ACC112 (cell line): ENCODE measurements around the gene ASF1A.
A peak's percentile ranks its signal among the peaks of the same experiment; 100 is the strongest.

Experiments used
- H2AFZ ChIP-seq: fragments of 200-600 bp; sonication (generic); one replicate; pipeline ENCODE4 v1.6.0; 2017; ENCODE audit warnings: antibody characterized with exemption, low read length; ENCODE audit not compliant: unreplicated experiment
- H3K27ac ChIP-seq: fragments of 200-600 bp; sonication (generic); 2 replicates; pipeline ENCODE4 v1.5.1; 2014; ENCODE audit warnings: low read depth, mild to moderate bottlenecking, antibody characterized with exemption, low read length, moderate library complexity
- H3K27me3 ChIP-seq: fragments of 200-600 bp; sonication (generic); 2 replicates; pipeline ENCODE4 v1.6.1; 2014; ENCODE audit warnings: mild to moderate bottlenecking, antibody characterized with exemption, low read length, moderate library complexity, mixed read lengths; ENCODE audit not compliant: insufficient read depth
- H3K36me3 ChIP-seq: fragments of 200-600 bp; sonication (generic); 2 replicates; pipeline ENCODE4 v1.6.1; 2016; ENCODE audit warnings: mild to moderate bottlenecking, antibody characterized with exemption, low read length, moderate library complexity, mixed read lengths; ENCODE audit not compliant: insufficient read depth
- H3K4me1 ChIP-seq: fragments of 200-600 bp; sonication (generic); one replicate; pipeline ENCODE4 v1.6.1; 2016; ENCODE audit warnings: low read length, mixed read lengths; ENCODE audit not compliant: insufficient read depth, unreplicated experiment, control insufficient read depth
- H3K4me3 ChIP-seq: fragments of 200-600 bp; sonication (generic); 2 replicates; pipeline ENCODE4 v1.5.1; 2014; ENCODE audit warnings: mild to moderate bottlenecking, low read depth, low read length
- H3K79me2 ChIP-seq: fragments of 200-600 bp; sonication (generic); one replicate; pipeline ENCODE4 v1.6.0; 2016; ENCODE audit warnings: low read length; ENCODE audit not compliant: control insufficient read depth, unreplicated experiment, insufficient read depth

ASF1A gene

DNA sequence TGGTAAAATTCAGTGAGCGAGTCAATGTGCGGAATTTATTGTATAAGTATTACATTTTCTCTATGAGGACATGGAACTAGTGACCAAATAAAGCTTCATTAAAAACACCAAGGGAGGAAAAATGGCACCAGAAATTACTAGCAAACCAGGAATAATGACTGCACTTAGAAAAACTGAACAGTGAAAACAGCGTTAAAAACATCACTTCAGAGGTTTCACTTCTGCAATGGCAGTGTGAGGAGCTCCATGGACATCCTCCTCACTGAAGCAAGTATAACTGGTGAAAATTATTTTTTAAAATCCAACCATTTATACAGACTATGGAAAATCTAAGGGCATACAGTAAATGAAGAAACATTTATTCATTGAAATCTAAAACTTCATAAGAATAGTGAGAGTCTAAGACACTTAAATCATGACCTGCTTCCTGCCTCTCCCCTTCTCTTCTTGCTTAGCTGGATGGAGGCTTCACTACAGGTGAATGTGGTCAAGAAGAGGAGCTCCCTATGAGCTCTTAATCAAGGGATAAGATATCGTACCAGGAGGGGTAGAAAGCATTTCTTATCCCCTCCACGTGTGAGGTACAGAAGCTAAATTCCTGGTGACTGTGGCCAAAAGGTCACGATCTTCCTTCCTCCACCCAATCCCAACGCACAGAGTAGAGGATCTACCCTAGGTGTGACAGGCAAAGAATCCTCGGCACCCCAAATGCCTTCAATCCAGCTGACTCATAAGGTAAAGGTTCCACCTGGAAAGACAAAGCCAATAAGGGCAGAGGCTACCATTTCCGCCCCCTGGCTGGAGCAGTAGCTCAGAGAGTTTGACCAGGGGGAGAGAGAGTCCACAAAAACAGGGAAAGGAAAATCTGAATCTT is 12.3 kb upstream of the ASF1A start:
- Histone ChIP-seq H3K4me1 (peaks cover 12% of the 10 kb centered on the region), H3K27ac (no peak overlapping the region), H3K36me3 (no peaks in the 10 kb centered on the region), H3K79me2 (peaks cover 23% of the 10 kb centered on the region), H2AFZ (no peak overlapping the region), H3K27me3 (no peaks in the 10 kb centered on the region), H3K4me3 (no peak overlapping the region)

DNA sequence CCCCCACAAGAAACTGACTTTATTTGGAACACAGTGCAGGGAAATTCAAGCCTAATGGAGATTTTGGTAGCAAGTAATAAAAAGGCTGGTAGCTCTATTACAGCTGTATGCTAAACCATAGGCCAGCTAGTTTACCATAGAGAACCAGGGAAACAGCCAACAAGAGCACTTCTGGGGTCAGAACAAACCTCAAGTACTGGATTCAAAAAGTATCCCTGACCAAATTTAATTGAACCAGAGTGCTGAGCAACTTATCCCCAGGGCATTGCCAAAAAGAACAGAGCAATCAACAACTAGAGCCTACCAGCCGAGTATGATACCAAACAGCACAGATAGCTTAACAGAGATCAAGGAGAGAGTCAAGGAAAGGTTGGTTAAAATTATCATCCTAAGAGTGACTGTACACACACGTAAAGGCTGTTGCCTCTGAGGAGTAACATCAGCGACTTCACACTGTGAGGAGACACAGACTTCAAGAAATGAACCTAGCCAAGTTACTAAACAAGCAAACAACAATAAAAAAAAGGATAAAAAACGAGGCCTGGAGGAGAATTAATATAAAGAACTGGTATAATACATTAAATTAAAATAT is 11.5 kb upstream of the ASF1A start:
- Histone ChIP-seq H3K27me3 (no peaks in the 10 kb centered on the region), H3K4me3 (no peak overlapping the region), H3K36me3 (no peaks in the 10 kb centered on the region), H3K27ac (no peak overlapping the region), H3K4me1 (peaks cover 5% of the 10 kb centered on the region), H2AFZ (no peak overlapping the region), H3K79me2 (peaks cover 28% of the 10 kb centered on the region)

DNA sequence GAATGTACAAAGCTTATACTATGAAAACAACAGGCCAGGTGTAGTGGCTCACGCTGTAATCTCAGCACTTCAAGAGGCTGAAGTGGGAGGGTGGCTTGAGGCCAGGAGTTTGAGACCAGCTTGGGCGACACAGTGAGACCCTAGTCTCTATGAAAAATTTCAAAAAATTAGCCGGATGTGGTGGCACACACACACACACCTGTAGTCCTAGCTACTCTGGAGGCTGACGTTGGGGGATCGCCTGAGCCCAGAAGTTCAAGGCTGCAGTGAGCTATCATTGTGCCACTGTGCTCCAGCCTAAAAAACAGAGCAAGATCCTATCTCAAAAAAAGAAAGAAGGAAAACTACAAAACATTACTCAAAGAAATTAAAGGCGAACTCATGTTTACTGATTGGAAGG is 7.3 kb upstream of the ASF1A start:
- Histone ChIP-seq H2AFZ (no peak overlapping the region), H3K4me1 (peaks cover 10% of the 10 kb centered on the region), H3K79me2 (peaks cover 39% of the 10 kb centered on the region)

DNA sequence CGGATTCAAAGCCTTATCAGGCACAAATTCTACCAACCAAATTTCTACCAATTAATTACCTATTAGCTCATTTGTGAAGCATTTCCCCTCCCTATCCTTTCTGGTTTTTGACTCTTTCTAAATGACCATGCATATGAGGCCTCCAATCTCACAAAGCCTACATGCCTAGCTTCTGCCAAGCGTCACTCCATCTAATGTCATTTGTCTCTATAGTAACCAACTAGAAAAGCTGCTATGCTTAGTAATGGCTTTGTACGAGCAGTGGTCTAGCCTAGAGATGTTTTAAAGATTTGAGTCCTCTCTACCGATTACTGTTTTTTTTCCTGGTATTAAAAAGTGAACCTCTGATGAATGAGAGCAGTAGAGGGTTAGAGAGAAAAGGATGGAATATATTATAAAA is 4.8 kb upstream of the ASF1A start:
- Histone ChIP-seq H3K27ac (no peak overlapping the region), H3K36me3 (no peaks in the 10 kb centered on the region), H3K27me3 (no peaks in the 10 kb centered on the region), H3K79me2 (peaks cover 38% of the 10 kb centered on the region), H3K4me1 (peaks cover 20% of the 10 kb centered on the region), H3K4me3 (no peak overlapping the region), H2AFZ (no peak overlapping the region)

More for the DNA sequence above, 7.3 kb upstream of the ASF1A start:
- Histone ChIP-seq H3K36me3 (no peaks in the 10 kb centered on the region), H3K4me3 (no peak overlapping the region), H3K27ac (no peak overlapping the region), H3K27me3 (no peaks in the 10 kb centered on the region)

DNA sequence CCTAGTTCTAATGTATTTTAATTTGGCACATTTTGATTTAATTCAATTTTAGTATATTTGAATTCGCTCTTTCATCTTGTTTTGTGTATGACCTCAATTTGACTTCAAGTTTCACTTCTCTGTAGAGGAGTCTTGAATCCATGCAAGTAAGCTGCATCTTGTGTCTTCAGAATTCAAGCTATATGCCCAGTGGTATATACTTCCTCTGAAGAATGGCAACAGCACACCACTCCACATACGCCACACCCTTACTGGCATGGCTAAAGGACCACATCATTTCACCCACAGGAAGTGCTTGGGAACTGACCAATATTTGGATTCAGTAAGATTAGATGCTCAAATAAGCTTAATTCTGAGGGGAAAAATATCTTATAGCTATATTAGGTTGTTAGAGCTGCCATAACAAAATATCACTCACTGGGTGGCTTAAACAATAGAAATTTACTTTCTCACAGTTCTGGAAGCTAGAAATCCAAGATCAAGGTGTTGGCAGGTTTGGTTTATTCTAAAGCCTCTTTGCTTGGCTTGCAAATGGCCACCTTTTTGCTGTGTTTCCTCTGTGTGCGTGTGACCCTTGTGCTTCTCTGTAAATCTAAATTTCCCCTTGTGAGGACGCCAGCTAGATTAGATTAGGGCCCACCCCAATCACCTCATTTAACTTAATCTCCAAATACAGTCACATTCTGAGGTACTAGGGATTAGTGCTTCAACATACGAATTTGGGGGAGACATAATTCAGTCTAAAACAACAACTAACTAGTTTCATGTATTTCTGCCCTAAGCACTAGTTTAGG is 2.8 kb upstream of the ASF1A start:
- H2AFZ ChIP-seq: no peak overlapping the region
- H3K79me2 ChIP-seq: peaks cover 48% of the 10 kb centered on the region
- no peak overlapping the region for H3K27ac ChIP-seq
- H3K36me3 ChIP-seq: no peaks in the 10 kb centered on the region
- H3K27me3 ChIP-seq: no peaks in the 10 kb centered on the region
- no peak overlapping the region for H3K4me3 ChIP-seq
- peaks cover 22% of the 10 kb centered on the region for H3K4me1 ChIP-seq

DNA sequence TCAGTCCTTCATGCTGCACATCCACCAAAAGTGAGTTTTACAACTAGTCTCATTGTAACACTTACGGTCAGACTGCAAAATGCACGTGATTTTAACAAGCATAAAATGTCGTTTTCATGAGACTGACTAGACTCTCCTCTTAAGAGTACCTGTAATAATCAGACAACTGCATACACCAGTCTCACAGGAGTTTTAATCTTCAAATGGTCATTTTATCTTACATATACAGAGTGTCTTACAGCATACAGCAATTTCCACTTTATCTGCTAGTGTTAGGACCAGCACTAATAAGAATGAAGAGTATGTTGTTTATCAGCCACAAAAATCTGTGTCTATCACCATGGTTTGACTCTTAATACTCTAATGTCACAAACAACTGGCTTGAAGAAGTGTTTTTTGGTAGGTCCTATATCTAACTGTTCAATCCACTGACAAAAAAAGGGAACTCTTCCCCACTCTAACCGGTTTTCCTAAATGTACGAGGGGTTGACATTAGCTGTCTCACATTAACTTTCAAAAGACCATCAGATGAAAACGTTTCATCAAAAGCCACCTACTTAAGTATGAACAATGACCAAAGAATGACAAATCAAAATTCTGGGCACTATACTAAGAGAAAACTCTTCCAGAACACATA is 1.5 kb upstream of the ASF1A start:
- H3K27ac ChIP-seq: peak overlapping the region; percentile 86
- peak overlapping the region; percentile 77 for H3K4me3 ChIP-seq
- no peaks in the 10 kb centered on the region for H3K27me3 ChIP-seq
- no peaks in the 10 kb centered on the region for H3K36me3 ChIP-seq
- peaks cover 51% of the 10 kb centered on the region for H3K79me2 ChIP-seq
- peak overlapping the region; percentile 71 for H2AFZ ChIP-seq
- H3K4me1 ChIP-seq: peaks cover 24% of the 10 kb centered on the region

DNA sequence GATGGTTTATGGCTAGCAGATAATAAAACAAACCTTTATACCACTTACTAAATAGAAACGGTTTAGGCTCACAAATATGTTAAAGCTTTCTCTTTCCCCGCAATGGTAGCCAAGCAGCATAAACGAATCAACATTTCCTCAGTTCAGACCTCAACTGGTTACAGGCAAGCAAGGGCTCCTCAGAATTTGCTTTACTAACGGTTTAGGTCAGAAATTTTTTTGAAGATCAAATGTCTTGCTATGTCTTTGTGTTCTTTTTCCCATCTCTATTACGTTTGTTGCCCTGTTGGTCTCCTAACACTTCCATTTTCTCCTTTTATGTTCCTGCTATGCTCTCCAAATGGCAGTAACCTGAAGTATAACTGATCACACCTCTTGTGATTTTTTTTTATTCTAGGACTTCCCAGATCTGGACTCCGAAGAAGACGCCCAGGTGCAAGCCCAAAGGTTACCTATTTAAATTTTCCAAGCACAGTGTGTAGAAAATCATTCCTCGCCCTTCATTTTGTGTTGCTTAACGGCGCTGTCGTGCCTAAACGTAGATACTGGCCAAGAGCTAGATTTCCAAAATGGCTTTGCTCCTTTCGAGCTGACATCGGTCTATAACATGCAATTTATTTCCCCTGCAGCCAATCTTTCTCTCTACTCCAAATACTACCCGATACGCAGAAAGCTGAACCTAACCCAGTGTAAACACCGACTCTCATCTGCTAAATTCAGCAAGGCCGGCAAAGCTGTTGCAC is 717 bp upstream of the ASF1A start:
- no peaks in the 10 kb centered on the region for H3K27me3 ChIP-seq
- H2AFZ ChIP-seq: peak overlapping the region; percentile 71
- H3K4me1 ChIP-seq: peaks cover 24% of the 10 kb centered on the region
- H3K27ac ChIP-seq: peak overlapping the region; percentile 86
- peak overlapping the region; percentile 77 for H3K4me3 ChIP-seq
- H3K79me2 ChIP-seq: peaks cover 55% of the 10 kb centered on the region
- no peaks in the 10 kb centered on the region for H3K36me3 ChIP-seq

DNA sequence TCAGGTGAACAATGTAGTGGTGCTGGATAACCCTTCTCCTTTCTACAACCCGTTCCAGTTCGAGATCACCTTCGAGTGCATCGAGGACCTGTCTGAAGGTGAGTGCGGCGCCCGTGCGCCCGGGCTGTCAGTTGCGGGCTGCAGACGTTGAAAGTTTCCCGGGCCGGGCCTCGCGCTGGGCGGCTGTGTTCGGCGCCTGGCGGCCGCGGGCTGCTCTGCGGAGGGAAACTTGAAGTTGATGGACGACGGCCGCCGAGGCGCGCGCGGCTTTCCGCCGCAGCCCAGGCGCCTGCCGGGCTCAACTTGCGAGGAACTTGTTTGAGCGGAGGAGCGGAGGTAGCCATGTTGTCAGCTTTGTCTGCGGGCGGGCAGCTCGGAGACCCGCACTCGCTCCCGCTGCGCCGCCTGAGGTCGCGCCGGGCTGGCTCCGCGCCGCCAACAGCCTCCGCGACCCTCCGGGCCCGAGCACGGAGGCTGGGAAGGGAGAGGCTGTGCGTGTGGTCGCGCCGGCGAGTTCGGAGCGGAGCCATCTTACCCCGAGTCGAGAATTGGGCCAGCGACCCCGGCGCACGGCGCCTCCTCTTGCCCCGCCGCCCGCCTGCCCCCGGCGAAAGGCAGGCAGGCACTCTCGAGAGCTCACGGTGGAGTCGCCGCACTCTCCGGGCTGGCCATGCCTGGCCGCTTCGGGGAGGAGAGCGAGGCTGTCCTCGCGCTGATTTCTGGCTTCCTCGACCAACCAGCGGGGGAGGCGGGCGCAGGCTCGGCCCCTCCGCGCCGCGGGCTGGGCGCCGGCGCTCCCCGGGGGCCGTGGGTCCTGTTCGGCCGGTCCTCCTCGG is 691 bp downstream of the ASF1A start:
- H3K27me3 ChIP-seq: no peaks in the 10 kb centered on the region
- H3K4me3 ChIP-seq: peak overlapping the region; percentile 96
- H3K36me3 ChIP-seq: peaks cover 4% of the 10 kb centered on the region; the same call in 1 of the 2 replicates
- H3K79me2 ChIP-seq: peaks cover 67% of the 10 kb centered on the region
- H3K4me1 ChIP-seq: peaks cover 24% of the 10 kb centered on the region
- H2AFZ ChIP-seq: peak overlapping the region; percentile 49
- H3K27ac ChIP-seq: peak overlapping the region; percentile 85

DNA sequence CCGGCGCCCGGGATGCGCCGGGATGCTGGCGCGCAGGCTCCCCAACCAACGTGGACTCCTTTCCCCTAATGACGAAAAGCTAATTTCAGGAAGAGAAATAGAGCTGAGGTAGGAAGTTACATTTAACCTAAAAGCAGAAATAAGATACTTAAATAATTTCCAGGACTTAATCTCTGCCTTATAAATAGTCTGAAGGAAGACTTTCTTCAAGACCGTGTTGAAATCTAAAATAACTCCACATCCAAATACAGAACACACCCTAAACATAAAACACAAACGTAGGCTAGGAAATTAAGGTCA is 1.3 kb downstream of the ASF1A start:
- H3K36me3 ChIP-seq: peaks cover 8% of the 10 kb centered on the region; the same call in 1 of the 2 replicates
- peaks cover 68% of the 10 kb centered on the region for H3K79me2 ChIP-seq
- peak overlapping the region; percentile 96 for H3K4me3 ChIP-seq
- peaks cover 24% of the 10 kb centered on the region for H3K4me1 ChIP-seq
- peak overlapping the region; percentile 20 for H2AFZ ChIP-seq
- peak overlapping the region; percentile 85 for H3K27ac ChIP-seq
- H3K27me3 ChIP-seq: no peaks in the 10 kb centered on the region
